ENCODE results near the gene UMODL1.

The UMODL1 gene

GRCh38 chr21:42148097-42148496 lies 77.0 kb downstream of the UMODL1 start:
- no peak overlapping the region for H3K4me3 ChIP-seq (replicated peaks; ENCODE audit: low read depth, low read length)
- DNase-seq (ENCODE audit: extremely low read depth, low read depth) = no peak
- no peak for TF ChIP-seq CTCF (IDR thresholded peaks at IDR 0.05; ENCODE audit: low read depth, low read length, missing control alignments)

GRCh38 chr21:42148584-42148983 lies 77.5 kb downstream of the UMODL1 start:
- no peak overlapping the region for H3K4me3 ChIP-seq (replicated peaks; ENCODE audit: low read depth, low read length)
- no peak for TF ChIP-seq CTCF (IDR thresholded peaks at IDR 0.05; ENCODE audit: low read depth, low read length, missing control alignments)
- DNase-seq (ENCODE audit: extremely low read depth, low read depth) = no peak

GRCh38 chr21:42149656-42150473 lies 78.7 kb downstream of the UMODL1 start:
- no peak for TF ChIP-seq CTCF (IDR thresholded peaks at IDR 0.05; ENCODE audit: low read depth, low read length, missing control alignments)
- no peak overlapping the region for H3K4me3 ChIP-seq (replicated peaks; ENCODE audit: low read depth, low read length)

GRCh38 chr21:42150474-42151085 lies 79.5 kb downstream of the UMODL1 start:
- no peak overlapping the region for H3K4me3 ChIP-seq (replicated peaks; ENCODE audit: low read depth, low read length)
- no peak for TF ChIP-seq CTCF (IDR thresholded peaks at IDR 0.05; ENCODE audit: low read depth, low read length, missing control alignments)
- no peak for DNase-seq (ENCODE audit: extremely low read depth, low read depth)

More at GRCh38 chr21:42149656-42150473, 78.7 kb downstream of the UMODL1 start:
- no peak for DNase-seq (ENCODE audit: extremely low read depth, low read depth)

GRCh38 chr21:42151148-42151947 lies 80.2 kb downstream of the UMODL1 start:
- no peak for DNase-seq (ENCODE audit: extremely low read depth, low read depth)
- no peak for TF ChIP-seq CTCF (IDR thresholded peaks at IDR 0.05; ENCODE audit: low read depth, low read length, missing control alignments)
- no peak overlapping the region for H3K4me3 ChIP-seq (replicated peaks; ENCODE audit: low read depth, low read length)

- H3K4me3 ChIP-seq (replicated peaks; ENCODE audit: low read depth, low read length) = no peak overlapping the region
- no peak for TF ChIP-seq CTCF (IDR thresholded peaks at IDR 0.05; ENCODE audit: low read depth, low read length, missing control alignments)
- no peak for DNase-seq (ENCODE audit: extremely low read depth, low read depth)
These were observed 80.8 kb downstream of the UMODL1 start for GRCh38 chr21:42151948-42152220.
